GM12801 (cell line): ENCODE measurements around the gene ALG12.

Source experiments
- TF ChIP-seq, protein P1 (sequence below): IDR thresholded peaks from one replicate; pipeline ENCODE4 v1.5.1; 2011; ENCODE audit warnings: control low read depth; ENCODE audit not compliant: insufficient read length; ENCODE audit errors: extremely low read depth

Gene ALG12

DNA sequence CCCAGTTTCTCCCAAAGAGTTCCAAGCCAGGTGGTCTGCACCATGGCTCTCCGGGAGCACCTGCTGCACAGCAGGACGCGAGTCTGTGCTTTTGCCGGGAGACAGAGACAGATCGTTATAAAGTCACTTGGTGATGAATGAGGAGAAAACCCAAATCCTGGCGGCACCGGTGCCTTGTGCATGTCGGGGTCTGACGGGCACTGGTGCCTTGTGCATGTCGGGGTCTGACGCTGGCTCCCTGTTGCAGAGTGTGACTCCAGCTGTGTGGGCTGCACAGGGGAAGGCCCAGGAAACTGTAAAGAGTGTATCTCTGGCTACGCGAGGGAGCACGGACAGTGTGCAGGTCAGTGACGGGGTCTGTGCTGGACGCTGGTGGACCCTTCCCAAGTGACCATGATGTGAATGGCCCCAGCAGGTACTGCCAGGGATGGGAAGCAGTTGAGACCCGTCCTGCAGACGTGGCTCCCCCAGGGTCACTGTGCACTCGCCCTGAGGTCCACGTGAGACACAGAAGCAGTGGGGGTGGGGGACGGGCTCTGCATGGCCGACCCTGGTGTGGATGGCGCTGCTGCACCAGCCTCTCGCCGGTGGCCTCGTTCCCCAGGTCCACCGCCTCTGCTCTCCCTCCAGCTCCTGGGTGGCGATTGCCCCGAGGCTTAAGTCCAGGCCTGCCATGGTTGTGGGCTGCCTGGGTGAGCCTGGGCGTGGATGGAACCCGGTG lies 6.0 kb upstream of the ALG12 start:
- TF ChIP-seq, protein P1, sequence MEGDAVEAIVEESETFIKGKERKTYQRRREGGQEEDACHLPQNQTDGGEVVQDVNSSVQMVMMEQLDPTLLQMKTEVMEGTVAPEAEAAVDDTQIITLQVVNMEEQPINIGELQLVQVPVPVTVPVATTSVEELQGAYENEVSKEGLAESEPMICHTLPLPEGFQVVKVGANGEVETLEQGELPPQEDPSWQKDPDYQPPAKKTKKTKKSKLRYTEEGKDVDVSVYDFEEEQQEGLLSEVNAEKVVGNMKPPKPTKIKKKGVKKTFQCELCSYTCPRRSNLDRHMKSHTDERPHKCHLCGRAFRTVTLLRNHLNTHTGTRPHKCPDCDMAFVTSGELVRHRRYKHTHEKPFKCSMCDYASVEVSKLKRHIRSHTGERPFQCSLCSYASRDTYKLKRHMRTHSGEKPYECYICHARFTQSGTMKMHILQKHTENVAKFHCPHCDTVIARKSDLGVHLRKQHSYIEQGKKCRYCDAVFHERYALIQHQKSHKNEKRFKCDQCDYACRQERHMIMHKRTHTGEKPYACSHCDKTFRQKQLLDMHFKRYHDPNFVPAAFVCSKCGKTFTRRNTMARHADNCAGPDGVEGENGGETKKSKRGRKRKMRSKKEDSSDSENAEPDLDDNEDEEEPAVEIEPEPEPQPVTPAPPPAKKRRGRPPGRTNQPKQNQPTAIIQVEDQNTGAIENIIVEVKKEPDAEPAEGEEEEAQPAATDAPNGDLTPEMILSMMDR, result no peak

DNA sequence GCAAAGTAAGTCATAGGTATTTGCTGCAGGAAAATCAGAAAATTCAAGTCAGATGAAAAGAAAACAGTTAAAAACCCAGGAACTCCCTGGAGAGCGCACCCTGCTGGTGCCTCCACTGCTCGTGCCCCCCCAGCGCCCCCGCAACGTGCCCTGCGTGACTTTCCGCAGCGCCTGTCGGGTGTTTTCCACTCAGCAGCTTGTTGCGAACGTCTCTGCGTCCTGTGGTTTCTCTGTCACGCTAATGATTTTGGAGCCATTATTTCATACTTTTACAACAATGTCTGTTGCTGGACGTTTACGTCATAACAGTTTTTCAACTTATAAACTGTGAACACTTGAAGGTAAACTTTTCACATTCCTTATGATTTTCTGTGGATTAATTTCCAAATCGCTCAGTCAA lies 5.2 kb upstream of the ALG12 start:
- TF ChIP-seq, protein P1, result no peak

DNA sequence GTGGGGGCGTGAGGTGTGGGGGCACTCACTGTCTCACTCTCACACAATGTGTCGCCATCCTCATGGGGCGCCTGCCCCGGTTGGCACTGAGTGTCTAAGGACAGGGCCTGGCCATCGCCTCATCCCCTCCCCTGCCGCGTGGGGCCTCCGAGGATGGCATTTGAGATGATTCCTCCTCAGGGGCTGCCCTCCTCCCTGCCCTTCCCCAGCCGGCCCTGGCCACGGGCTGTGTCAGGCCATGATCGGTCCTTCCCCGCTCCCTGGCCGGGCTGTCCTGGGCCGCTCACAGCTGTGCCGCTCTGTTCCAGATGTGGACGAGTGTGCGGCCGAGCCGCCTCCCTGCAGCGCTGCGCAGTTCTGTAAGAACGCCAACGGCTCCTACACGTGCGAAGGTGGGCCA lies 4.7 kb upstream of the ALG12 start:
- TF ChIP-seq, protein P1, result no peak

DNA sequence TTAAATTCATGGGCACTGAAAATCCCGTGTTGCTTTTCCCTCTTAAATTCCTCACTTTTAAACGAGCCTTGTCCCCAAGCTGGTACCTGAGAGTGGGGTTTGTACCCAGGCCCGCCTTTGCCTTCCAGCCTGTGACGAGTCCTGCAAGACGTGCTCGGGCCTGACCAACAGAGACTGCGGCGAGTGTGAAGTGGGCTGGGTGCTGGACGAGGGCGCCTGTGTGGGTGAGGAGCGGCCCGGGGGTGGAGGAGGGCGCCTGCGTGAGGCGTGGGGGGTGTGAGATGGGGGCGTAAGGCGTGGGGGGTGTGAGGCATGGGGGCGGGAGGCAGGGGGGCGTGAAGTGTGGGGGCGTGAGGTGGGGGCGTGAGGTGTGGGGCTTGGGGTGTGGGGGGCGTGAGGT lies 4.2 kb upstream of the ALG12 start:
- TF ChIP-seq, protein P1, result no peak

DNA sequence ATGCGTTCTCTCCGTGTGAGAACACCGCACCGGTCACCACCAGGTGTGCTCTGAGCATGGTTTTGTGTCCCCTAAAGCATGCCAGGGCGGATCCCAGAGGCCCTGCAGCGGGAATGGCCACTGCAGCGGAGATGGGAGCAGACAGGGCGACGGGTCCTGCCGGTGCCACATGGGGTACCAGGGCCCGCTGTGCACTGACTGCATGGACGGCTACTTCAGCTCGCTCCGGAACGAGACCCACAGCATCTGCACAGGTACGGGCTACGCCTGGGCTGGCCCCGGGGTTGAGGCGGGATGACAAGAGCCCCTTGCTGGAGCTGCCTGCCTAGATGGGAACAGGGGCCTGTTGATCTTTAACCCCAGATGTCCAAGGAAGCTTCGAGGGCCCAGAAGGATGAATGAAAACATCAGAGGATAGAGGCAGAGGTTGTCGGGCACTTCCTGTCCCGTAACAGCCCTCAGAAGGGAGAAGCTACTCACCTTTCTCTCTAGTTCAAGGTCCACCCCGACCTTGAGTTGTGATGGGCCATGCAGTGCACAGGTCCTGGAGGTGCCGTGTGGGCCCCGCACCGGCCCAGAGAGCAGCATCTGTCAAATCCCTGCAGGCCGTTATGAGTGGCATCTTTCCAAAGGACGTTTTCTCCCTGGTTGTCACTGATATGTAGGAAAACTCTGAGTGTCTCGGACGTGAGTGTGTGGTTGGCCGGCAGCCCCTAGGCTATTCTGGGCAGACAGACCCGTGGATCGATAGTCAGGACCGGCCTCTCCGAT lies 3.5 kb upstream of the ALG12 start:
- TF ChIP-seq, protein P1, result no peak

DNA sequence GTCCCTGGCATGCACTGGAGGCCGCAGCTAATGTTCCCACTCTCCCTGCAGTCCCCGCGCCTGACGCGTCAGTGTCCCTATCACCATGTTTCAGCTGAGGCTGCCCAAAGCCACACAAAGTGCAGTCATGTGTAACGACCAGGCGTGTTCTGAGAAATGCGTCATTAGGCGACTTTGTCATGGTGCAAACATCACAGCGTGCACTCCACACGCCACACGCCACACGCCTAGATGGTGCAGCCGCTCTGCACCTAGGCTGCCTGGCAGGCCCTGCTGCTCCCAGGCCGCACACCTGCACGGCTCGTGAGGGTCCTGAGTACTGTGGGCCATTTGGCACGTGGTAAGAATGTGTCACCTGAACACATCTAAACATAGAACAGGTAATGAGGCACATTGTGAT lies 2.6 kb upstream of the ALG12 start:
- TF ChIP-seq, protein P1, result no peak

DNA sequence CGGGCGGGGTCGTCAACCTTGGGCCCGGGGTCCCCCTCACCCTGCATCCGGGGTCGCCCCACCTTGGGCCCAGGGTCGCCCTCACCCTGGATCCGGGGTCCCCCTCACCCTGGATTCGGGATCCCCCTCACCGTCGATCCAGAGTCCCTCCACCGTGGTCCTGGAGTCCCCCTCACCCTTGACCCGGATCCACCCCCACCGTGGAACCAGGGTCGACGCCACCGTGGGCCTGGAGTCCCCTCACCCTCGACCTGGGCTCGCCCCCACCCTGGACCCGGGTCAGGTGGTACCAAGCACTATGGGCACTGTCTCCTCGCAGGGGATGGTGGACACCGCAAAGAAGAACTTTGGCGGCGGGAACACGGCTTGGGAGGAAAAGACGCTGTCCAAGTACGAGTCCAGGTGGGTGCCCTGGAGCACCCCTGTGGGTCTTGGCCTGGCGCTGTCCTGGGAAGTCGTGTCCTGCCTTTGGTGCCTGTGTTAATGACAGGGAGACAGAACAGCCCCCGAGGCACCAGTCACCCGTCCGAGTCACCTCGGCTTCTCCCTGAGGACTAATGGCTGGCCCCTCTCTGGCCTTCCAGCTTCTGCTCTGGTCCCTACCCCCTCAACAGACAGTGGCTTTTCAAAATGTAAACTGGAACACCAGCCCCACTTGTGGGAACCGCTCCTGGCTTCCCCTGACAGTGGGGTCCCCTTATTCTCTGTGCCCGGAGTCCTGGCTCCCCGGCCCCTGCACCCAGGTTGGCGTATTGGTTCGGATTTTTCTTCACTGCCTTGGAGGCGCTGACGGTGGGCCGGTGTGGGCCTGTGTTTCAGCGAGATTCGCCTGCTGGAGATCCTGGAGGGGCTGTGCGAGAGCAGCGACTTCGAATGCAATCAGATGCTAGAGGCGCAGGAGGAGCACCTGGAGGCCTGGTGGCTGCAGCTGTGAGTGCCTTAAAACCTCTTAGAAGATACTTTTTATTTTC lies 958 bp upstream of the ALG12 start:
- TF ChIP-seq, protein P1, result no peak
